MM.1S (cell line): Measurements from ENCODE around the gene AGBL1.

Experiments used
- DNase-seq: peaks from one replicate; pipeline ENCODE4 v3.0.0-alpha.2; 2015
- H2AFZ ChIP-seq: fragments of 300-600 bp; sonication (generic); 2 replicates; pipeline ENCODE4 v1.6.0; 2016; ENCODE audit warnings: antibody characterized with exemption, low read length
- H3F3A ChIP-seq: fragments of 300-600 bp; sonication (generic); 2 replicates; pipeline ENCODE4 v1.6.1; 2016; ENCODE audit warnings: mild to moderate bottlenecking, antibody characterized with exemption, low read length, moderate library complexity, mixed read lengths; ENCODE audit not compliant: insufficient read depth
- H3K27ac ChIP-seq: fragments of 300-600 bp; sonication (generic); 2 replicates; pipeline ENCODE4 v1.5.1; 2016; ENCODE audit warnings: mild to moderate bottlenecking, low read length
- H3K27me3 ChIP-seq: fragments of 300-600 bp; sonication (generic); replicated peaks from 2 replicates; pipeline ENCODE4 v1.6.0; 2016; ENCODE audit warnings: low read length; ENCODE audit not compliant: insufficient read depth
- H3K36me3 ChIP-seq: fragments of 300-600 bp; sonication (generic); replicated peaks from 2 replicates; pipeline ENCODE4 v1.6.1; 2016; ENCODE audit warnings: mild to moderate bottlenecking, low read length, mixed read lengths; ENCODE audit not compliant: insufficient read depth
- H3K4me1 ChIP-seq: fragments of 300-600 bp; sonication (generic); 2 replicates; pipeline ENCODE4 v1.6.1; 2016; ENCODE audit warnings: low read length, mixed read lengths
- H3K4me2 ChIP-seq: fragments of 300-600 bp; sonication (generic); 2 replicates; pipeline ENCODE4 v1.6.0; 2016; ENCODE audit warnings: low read depth, low read length
- H3K4me3 ChIP-seq: fragments of 300-600 bp; sonication (generic); 2 replicates; pipeline ENCODE4 v1.5.1; 2016; ENCODE audit warnings: low read length, mixed read lengths
- H3K79me2 ChIP-seq: fragments of 300-600 bp; sonication (generic); 2 replicates; pipeline ENCODE4 v1.6.1; 2016; ENCODE audit warnings: mixed run types, low read length, mixed read lengths
- H3K9ac ChIP-seq: fragments of 300-600 bp; sonication (generic); 2 replicates; pipeline ENCODE4 v1.6.1; 2016; ENCODE audit warnings: low read length, mixed read lengths
- H3K9me2 ChIP-seq: fragments of 300-600 bp; sonication (generic); replicated peaks from 2 replicates; pipeline ENCODE4 v1.6.1; 2016; ENCODE audit warnings: mild to moderate bottlenecking, low read length, mixed read lengths; ENCODE audit not compliant: insufficient read depth
- H3K9me3 ChIP-seq: fragments of 300-600 bp; sonication (generic); replicated peaks from 2 replicates; pipeline ENCODE4 v1.6.1; 2016; ENCODE audit warnings: mild to moderate bottlenecking, low read length, mixed read lengths; ENCODE audit not compliant: insufficient read depth
- H4K20me1 ChIP-seq: fragments of 300-600 bp; sonication (generic); 2 replicates; pipeline ENCODE4 v1.6.1; 2016; ENCODE audit warnings: mild to moderate bottlenecking, low read length, moderate library complexity, mixed read lengths; ENCODE audit not compliant: insufficient read depth
- EZH2 ChIP-seq: fragments of 300-600 bp; sonication (generic); optimal IDR thresholded peaks from 2 replicates; pipeline ENCODE3; 2017; ENCODE audit warnings: low read depth, mild to moderate bottlenecking, antibody characterized with exemption, low read length, mixed read lengths
- EZH2phosphoT487 ChIP-seq: fragments of 300-600 bp; sonication (generic); IDR thresholded peaks from 2 replicates; pipeline ENCODE4 v1.6.1; 2018; ENCODE audit warnings: antibody characterized with exemption, low read length
- TF ChIP-seq, protein P1 (sequence below): fragments of 300-600 bp; sonication (generic); IDR thresholded peaks from 2 replicates; pipeline ENCODE4 v1.5.1; 2016; ENCODE audit warnings: antibody characterized with exemption, low read length, mixed read lengths

The AGBL1 gene

DNA sequence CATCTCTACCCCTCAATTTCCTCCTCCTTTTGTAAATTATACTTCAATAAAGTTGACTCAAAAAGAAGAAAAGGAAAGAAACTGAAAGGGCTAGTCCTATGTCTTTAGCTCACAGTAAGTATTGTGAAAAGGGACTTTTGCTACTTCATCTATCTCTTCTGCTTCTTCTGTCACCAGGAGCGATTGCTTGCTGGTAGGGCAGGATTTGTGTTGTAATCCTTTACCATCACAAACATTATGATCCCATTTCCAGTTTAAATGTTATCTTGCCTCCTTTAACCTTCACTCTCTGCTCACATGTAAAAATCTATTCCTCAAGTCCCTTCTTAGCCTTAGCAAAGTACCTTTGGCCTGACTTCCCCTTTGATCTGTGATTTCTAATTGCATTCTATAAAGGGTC, 537.1 kb downstream of the AGBL1 start:
- H3K9ac ChIP-seq = no peak overlapping the region
- H3K9me2 ChIP-seq = no peaks in the 10 kb centered on the region
- no peak overlapping the region for H2AFZ ChIP-seq
- TF ChIP-seq, protein P1, sequence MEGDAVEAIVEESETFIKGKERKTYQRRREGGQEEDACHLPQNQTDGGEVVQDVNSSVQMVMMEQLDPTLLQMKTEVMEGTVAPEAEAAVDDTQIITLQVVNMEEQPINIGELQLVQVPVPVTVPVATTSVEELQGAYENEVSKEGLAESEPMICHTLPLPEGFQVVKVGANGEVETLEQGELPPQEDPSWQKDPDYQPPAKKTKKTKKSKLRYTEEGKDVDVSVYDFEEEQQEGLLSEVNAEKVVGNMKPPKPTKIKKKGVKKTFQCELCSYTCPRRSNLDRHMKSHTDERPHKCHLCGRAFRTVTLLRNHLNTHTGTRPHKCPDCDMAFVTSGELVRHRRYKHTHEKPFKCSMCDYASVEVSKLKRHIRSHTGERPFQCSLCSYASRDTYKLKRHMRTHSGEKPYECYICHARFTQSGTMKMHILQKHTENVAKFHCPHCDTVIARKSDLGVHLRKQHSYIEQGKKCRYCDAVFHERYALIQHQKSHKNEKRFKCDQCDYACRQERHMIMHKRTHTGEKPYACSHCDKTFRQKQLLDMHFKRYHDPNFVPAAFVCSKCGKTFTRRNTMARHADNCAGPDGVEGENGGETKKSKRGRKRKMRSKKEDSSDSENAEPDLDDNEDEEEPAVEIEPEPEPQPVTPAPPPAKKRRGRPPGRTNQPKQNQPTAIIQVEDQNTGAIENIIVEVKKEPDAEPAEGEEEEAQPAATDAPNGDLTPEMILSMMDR = no peak
- TF ChIP-seq EZH2 = no peak
- TF ChIP-seq EZH2phosphoT487 = no peak
- H3K4me2 ChIP-seq = no peak overlapping the region
- H4K20me1 ChIP-seq = no peaks in the 10 kb centered on the region
- no peak for DNase-seq
- no peak overlapping the region for H3K27ac ChIP-seq
- H3K27me3 ChIP-seq = no peaks in the 10 kb centered on the region
- no peaks in the 10 kb centered on the region for H3K79me2 ChIP-seq
- H3K4me1 ChIP-seq = no peaks in the 10 kb centered on the region
- no peaks in the 10 kb centered on the region for H3F3A ChIP-seq
- no peaks in the 10 kb centered on the region for H3K9me3 ChIP-seq
- H3K4me3 ChIP-seq = no peak overlapping the region
- no peaks in the 10 kb centered on the region for H3K36me3 ChIP-seq

DNA sequence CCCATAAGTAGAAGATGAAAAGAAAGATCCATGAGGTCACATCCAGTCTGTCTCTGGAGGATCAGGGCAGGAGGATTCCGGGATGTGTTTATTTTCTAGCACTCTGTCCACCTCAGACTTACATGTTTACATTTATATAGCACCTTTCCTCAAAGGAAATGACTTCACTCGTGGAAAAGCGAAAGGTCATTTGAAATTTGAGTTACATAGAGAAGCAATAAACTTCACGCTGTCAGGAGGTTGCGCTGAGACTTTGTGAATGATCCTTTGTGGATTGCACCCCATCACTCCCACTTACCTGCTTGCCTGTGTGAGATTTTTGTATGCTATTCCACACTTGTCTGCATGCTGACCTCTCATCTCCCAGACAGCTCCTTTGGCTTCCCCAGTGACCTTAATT, 540.5 kb downstream of the AGBL1 start:
- H2AFZ ChIP-seq = no peak overlapping the region
- H3K4me2 ChIP-seq = no peak overlapping the region
- no peak overlapping the region for H3K27ac ChIP-seq
- TF ChIP-seq, protein P1 = no peak
- H3F3A ChIP-seq = no peaks in the 10 kb centered on the region
- no peaks in the 10 kb centered on the region for H3K36me3 ChIP-seq
- no peaks in the 10 kb centered on the region for H3K9me2 ChIP-seq
- H3K9ac ChIP-seq = no peak overlapping the region
- H4K20me1 ChIP-seq = no peaks in the 10 kb centered on the region
- H3K4me3 ChIP-seq = no peak overlapping the region
- DNase-seq = no peak
- H3K4me1 ChIP-seq = no peaks in the 10 kb centered on the region
- H3K79me2 ChIP-seq = no peaks in the 10 kb centered on the region
- H3K9me3 ChIP-seq = no peaks in the 10 kb centered on the region
- no peaks in the 10 kb centered on the region for H3K27me3 ChIP-seq

DNA sequence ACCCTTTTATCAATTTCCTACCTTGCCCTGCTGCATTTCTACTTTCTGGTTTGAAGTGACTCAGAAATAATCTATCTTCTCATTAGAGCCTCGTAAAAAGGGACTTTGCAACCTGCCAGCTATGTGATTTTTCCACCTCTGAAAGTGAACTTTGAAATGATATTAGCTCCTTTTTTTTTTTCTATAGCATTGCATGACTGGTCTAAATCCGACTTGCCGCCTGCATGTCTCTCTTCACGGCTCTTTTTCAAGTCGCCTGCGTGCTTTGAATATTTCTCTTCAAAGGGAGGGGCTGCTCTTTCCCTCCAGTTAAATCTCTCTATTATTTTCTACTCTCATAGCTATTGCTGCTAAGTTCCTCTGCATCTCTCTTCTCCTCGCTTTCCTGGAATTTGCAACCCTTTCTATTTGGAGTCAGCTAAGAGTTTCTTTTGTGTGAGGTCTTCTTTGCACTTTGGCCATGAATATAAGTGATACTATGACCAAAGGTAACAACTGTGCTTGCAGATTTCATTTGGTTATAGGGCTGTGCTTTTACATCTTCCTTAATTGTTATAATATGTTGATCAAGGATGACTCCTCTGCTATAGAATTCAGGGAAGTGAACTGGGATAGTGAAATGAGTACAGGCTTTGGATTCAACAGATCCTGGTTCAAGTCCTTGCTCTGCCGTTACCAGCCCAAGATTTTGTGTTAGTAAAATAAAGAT, 541.1 kb downstream of the AGBL1 start:
- Histone ChIP-seq H3K4me2 (no peak overlapping the region), H4K20me1 (no peaks in the 10 kb centered on the region), H3K27ac (no peak overlapping the region), H3K36me3 (no peaks in the 10 kb centered on the region), H3K9ac (no peak overlapping the region), H3K4me3 (no peak overlapping the region), H3F3A (no peaks in the 10 kb centered on the region), H3K9me2 (no peaks in the 10 kb centered on the region), H3K9me3 (no peaks in the 10 kb centered on the region), H2AFZ (no peak overlapping the region), H3K27me3 (no peaks in the 10 kb centered on the region), H3K79me2 (no peaks in the 10 kb centered on the region), H3K4me1 (no peaks in the 10 kb centered on the region)
- DNase-seq = no peak
- TF ChIP-seq, protein P1 = no peak
- TF ChIP-seq EZH2 (no peak), EZH2phosphoT487 (no peak)
